Brain microvascular endothelial cell (primary cell): ENCODE results near the gene TAS2R1.
"Not testable (repeated sequence)": the region's sequence is repeated elsewhere in the genome, so short reads cannot be mapped to it uniquely, and the experiment has no call there.

ENCODE experiments used
- DNase-seq: peaks from one replicate; pipeline ENCODE4 v3.0.0-alpha.2; 2020
- H3K27ac ChIP-seq: fragments of 250-450 bp; sonication (Bioruptor Pico); 2 replicates; pipeline ENCODE4 v1.5.1; 2020; ENCODE audit warnings: mild to moderate bottlenecking, moderate library complexity
- H3K27me3 ChIP-seq: fragments of 250-450 bp; sonication (Bioruptor Pico); replicated peaks from 2 replicates; pipeline ENCODE4 v1.5.1; 2020; ENCODE audit warnings: mild to moderate bottlenecking
- H3K36me3 ChIP-seq: fragments of 250-450 bp; sonication (Bioruptor Pico); replicated peaks from 2 replicates; pipeline ENCODE4 v1.5.1; 2020; ENCODE audit warnings: mild to moderate bottlenecking
- H3K4me3 ChIP-seq: 2 replicates; pipeline ENCODE4 v1.5.1; 2011; ENCODE audit warnings: low read depth, mild to moderate bottlenecking, control low read depth, low read length, moderate library complexity
- in situ Hi-C: cut with HindIII; loops from 2 replicates; pipeline ENCODE4 v1.10.0; 2017; ENCODE audit warnings: low sequenced_read_pairs, low pct_ligation_motif_present
- TF ChIP-seq, protein P1 (sequence below): IDR thresholded peaks from 2 replicates; pipeline ENCODE4 v1.5.1; 2011; ENCODE audit warnings: low read depth, mild to moderate bottlenecking, moderate library complexity, low read length, control low read depth, inconsistent platforms; ENCODE audit errors: missing control alignments

Gene TAS2R1

GRCh38 chr5:9604416-9604815 lies 25.7 kb downstream of the TAS2R1 start:
- TF ChIP-seq, protein P1, sequence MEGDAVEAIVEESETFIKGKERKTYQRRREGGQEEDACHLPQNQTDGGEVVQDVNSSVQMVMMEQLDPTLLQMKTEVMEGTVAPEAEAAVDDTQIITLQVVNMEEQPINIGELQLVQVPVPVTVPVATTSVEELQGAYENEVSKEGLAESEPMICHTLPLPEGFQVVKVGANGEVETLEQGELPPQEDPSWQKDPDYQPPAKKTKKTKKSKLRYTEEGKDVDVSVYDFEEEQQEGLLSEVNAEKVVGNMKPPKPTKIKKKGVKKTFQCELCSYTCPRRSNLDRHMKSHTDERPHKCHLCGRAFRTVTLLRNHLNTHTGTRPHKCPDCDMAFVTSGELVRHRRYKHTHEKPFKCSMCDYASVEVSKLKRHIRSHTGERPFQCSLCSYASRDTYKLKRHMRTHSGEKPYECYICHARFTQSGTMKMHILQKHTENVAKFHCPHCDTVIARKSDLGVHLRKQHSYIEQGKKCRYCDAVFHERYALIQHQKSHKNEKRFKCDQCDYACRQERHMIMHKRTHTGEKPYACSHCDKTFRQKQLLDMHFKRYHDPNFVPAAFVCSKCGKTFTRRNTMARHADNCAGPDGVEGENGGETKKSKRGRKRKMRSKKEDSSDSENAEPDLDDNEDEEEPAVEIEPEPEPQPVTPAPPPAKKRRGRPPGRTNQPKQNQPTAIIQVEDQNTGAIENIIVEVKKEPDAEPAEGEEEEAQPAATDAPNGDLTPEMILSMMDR = no peak
- in situ Hi-C loops = no loop called here
- H3K27me3 ChIP-seq = no peaks in the 10 kb centered on the region
- DNase-seq = no peak
- H3K36me3 ChIP-seq = no peaks in the 10 kb centered on the region
- H3K4me3 ChIP-seq = no peak overlapping the region
- no peak overlapping the region for H3K27ac ChIP-seq

GRCh38 chr5:9601055-9601739 lies 29.0 kb downstream of the TAS2R1 start:
- TF ChIP-seq, protein P1 = no peak
- Histone ChIP-seq H3K27ac (no peak overlapping the region), H3K27me3 (no peaks in the 10 kb centered on the region), H3K4me3 (no peak overlapping the region), H3K36me3 (no peaks in the 10 kb centered on the region)
- in situ Hi-C loops = no loop called here
- no peak for DNase-seq

GRCh38 chr5:9599391-9599790 lies 30.8 kb downstream of the TAS2R1 start:
- no peak for DNase-seq
- in situ Hi-C loops = no loop called here
- no peaks in the 10 kb centered on the region for H3K36me3 ChIP-seq
- H3K27ac ChIP-seq = no peak overlapping the region
- no peak overlapping the region for H3K4me3 ChIP-seq
- H3K27me3 ChIP-seq = no peaks in the 10 kb centered on the region
- TF ChIP-seq, protein P1 = no peak

DNA sequence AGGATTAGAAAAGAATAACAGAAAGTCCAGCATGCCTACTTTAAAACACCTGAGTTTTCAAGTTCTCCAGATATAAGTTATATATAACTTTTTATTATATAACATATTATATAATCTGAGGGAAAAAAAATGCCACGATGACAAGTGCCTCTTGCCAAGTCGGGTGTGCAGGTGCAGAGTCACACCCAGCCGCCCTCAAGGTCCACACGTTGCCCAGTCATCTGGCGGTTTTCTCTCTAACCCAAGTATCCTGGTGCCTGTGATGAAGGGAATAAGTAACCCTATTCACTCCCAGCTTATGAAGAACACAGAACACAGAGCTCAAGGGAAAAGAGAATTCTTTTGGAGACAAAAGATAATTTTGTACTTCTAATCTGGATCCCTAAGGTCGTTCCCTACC lies 31.8 kb downstream of the TAS2R1 start:
- H3K36me3 ChIP-seq, H3K27ac ChIP-seq, H3K4me3 ChIP-seq, DNase-seq, H3K27me3 ChIP-seq, in situ Hi-C loops: not testable (repeated sequence)

DNA sequence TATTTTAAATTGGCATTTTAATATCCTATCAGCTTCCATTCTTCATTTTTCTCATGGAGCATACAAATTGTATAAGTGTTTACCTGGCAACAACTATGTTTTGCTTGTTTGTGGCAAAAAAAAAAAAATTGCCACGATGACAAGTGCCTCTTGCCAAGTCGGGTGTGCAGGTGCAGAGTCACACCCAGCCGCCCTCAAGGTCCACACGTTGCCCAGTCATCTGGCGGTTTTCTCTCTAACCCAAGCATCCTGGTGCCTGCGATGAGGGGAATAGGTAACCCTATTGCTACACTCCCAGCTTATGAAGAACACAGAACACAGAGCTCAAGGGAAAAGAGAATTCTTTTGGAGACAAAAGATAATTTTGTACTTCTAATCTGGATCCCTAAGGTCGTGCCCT lies 32.8 kb downstream of the TAS2R1 start:
- H3K36me3 ChIP-seq, H3K27ac ChIP-seq, DNase-seq, in situ Hi-C loops, H3K4me3 ChIP-seq, H3K27me3 ChIP-seq: not testable (repeated sequence)

DNA sequence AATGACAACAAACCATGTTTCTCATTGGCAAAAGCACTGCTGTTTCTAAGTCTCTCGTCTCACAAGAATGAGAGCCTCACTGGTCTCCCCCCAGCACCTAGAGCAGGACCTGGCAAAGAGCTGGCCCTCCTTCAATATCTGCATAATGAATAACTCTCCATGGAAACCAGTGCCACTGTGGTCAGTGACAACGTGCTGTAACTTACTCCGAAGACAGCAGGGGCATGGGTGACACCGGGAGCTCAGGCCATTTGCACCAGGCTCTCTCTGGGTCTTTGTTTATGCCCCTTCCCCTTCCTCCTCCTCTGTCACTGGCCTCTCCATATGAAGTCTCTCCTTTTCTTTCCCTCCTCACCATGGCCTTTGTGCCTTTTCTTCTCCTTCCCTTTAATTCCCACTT lies 33.3 kb downstream of the TAS2R1 start:
- Histone ChIP-seq H3K27me3 (no peaks in the 10 kb centered on the region), H3K4me3 (no peak overlapping the region)
- in situ Hi-C loops = no loop called here

More for the DNA sequence above, 33.3 kb downstream of the TAS2R1 start:
- no peaks in the 10 kb centered on the region for H3K36me3 ChIP-seq
- TF ChIP-seq, protein P1 = no peak
- no peak overlapping the region for H3K27ac ChIP-seq
- no peak for DNase-seq
